GM21619 (cell line): ENCODE data around the gene CLEC4D.
"Not testable (repeated sequence)": the region's sequence is repeated elsewhere in the genome, so short reads cannot be mapped to it uniquely, and the experiment has no call there.

Source experiments
- ATAC-seq: cut with Tn5 transposase; IDR thresholded peaks from one replicate; pipeline ENCODE4 v1.9.1; 2021; ENCODE audit not compliant: unreplicated experiment

Gene CLEC4D

GRCh38 chr12:8513256-8513655 lies at the start of gene CLEC4D:
TSS of gene CLEC4D (plus strand) at chr12:8513503. CDS start at chr12:8513733, 230 bp downstream.
- ATAC-seq = no peak

DNA sequence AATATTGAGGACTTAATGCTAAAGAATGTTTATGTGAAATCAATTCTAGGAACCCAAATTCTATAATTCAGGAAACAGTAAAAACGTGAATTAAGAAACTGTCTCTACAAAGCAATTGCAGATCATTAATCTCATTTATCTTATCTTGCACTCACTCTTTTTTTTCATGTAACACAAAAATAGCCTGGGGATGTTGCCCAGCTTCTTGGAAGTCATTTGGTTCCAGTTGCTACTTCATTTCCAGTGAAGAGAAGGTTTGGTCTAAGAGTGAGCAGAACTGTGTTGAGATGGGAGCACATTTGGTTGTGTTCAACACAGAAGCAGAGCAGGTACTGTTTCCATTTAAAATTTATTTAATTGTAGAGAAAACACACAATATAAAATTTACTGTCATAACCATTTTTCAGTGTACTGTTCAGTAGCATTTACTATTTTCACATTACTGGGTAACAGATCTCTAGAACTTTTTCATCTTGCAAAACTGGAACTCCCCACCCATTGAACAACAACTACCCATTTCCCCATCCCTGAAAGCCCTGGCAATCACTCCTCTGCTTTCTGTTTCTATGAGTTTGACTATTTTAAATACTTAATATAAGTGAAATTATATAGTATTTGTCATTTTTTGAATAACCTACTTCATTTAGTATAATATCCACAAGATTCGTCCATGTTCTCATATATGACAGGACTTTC lies 47.9 kb upstream of the CLEC4D start:
- no peak for ATAC-seq

DNA sequence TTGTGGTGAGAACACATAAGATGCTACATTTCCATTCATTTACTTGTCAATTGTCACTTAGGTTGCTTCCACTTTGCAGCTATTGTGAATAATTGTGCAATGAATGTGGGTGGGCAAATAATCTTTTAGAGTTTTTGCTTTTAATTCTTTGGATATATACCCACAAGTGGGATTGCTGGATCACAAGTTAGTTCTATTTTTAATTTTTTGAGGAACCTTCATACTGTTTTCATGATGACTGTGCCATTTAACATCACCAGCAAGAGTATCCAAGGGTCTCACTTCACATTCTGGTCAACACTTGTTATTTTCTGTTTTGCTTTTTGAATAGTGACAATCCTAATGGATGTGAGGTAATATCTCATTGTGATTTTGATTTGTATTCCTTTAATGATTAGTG lies 47.1 kb upstream of the CLEC4D start:
- no peak for ATAC-seq

DNA sequence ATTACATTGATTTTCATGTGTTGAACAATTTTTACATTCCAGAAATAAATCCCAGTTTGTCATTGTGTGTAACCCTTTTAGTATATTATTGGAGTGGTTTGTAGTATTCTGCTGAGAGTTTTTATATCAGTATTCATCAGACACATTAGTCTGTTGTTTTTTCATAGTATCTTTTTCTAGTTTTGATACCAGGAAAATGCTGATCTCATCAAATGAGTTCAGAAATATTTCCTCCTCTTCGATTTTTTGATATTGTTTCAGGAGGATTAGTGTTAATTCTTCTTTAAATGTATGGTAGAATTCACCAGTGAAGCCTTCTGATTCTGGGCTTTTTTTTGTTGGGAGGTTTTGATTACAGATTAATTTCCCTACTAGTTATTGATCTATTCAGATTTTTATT lies 42.2 kb upstream of the CLEC4D start:
- ATAC-seq = no peak

DNA sequence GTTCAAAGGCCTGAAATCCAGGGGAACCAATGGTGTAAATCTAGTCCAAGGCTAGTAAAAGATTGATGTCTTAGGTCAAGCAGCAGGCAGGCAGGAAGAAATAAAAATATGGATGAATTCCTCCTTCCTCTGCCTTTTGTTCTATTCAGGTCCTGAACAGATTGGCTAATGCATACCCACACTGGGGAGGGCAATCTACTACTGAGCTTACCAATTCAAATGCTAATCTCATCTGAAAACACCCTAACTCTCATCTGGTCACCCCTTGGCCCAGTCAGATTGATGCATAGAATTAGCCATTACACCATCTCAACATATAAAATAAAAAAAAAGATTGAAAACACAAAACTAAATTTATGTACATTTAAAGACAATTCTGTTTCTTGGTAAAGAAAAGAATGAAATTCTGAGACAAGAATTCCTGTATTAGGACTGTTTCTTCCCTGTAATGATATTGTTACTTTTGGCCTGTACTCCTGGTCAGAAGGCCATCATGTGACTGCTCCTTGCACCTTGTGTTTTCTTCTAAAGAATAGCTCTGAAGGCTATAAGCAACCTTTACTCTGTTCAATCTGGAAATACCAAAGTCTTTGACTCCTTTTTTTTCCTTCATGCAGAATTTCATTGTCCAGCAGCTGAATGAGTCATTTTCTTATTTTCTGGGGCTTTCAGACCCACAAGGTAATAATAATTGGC lies 37.6 kb upstream of the CLEC4D start:
- no peak for ATAC-seq

GRCh38 chr12:8482571-8483061 lies 30.7 kb upstream of the CLEC4D start:
- no peak for ATAC-seq

GRCh38 chr12:8483079-8483478 lies 30.2 kb upstream of the CLEC4D start:
- no peak for ATAC-seq

DNA sequence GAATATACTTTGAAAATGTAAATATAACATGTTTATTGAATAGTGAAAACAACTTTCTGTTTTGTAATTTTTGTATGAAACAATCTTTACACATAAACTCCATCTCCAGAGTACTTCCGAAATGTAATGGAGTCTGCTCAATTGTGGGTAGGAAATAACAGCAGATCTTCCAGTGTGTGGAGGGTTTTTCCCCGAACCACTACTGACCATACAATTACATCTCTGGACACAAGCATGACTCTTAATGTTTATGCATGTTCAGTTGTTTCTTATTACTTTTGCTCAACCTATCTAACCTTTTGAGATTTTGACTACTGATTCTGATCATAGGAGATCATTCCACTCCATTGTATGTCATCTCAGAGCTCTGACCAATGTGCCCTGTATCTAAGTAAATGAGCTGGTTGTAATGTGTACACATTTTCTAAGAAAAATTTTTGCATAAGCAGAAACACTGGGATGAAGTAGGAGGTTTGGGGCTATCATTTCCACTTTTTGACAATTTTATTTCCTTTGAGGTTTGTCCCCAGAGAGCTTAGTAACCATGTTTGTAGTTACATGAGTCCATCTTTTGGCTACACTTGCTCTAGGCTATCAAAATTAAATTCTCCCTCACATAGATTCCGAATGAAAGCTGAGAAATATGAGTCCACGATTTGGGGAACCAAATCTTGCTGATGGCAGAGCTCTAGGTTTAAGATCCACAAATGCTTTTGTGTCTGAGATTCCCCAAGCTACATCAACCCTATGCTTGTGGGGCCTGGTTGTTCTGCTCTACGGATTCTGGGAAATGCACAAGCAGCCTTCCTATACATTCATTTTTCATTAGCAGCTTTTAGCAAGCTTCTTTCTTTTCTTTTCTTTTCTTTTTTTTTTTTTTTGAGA lies 21.4 kb upstream of the CLEC4D start:
- ATAC-seq = no peak

GRCh38 chr12:8493084-8493483 lies 20.2 kb upstream of the CLEC4D start:
- ATAC-seq = peak; percentile 92

DNA sequence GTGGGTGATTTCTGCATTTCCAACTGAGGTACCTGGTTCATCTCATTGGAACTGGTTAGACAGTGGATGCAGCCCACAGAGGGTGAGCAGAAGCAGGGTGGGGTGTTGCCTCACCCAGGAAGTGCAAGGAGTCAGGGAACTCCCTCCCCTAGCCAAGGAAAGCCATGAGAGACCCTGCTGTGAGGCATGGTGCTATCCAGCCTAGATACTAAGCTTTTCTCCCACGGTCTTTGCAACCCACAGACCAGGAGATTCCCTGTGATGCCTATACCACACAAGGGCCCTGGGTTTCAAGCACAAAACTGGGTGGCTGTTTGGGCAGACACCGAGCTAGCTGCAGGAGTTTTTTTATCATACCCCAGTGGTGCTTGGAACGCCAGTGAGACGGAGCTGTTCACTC lies 17.6 kb upstream of the CLEC4D start:
- ATAC-seq = not testable (repeated sequence)

GRCh38 chr12:8496074-8496473 lies 17.2 kb upstream of the CLEC4D start:
- ATAC-seq = not testable (repeated sequence)

GRCh38 chr12:8499616-8500015 lies 13.7 kb upstream of the CLEC4D start:
- ATAC-seq = no peak

GRCh38 chr12:8501720-8502119 lies 11.6 kb upstream of the CLEC4D start:
- ATAC-seq = no peak

DNA sequence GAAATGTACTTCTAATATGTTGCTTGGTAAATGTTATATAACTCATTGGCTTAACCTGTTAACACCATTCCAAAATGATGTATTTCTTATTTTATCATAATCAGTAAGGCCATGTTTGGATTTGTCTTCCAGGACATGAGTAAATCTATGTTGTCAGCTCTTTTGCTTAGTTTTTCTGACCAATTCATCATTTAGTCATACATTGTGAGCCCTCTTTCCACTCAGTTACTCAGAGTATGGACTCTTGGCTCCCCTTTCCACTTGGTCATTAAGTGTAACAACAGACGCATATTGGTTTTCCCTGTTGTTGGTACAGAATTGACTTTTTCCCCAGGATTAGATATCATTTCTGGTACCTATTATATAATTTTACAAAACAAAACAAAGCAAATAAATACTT lies 9.0 kb upstream of the CLEC4D start:
- ATAC-seq = no peak

DNA sequence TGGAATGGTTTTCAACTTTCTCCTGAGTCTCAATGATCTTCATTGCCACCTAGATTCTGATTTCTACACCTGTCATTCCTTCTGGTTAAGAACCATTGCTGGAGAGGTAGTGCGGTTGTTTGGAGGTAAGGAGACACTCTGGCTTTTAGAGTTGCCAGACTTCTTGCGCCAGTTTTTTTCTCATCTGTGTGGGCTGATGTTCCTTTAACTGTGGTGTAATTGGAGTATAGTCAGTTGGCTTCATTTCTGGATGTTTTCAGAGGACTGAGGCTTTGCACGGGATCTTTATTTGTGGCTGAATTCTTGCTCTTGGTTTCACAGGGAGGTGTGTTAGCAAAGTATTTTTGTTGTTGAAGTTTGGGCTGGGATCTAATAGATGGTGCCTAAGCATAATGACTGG lies 5.7 kb upstream of the CLEC4D start:
- ATAC-seq = no peak

DNA sequence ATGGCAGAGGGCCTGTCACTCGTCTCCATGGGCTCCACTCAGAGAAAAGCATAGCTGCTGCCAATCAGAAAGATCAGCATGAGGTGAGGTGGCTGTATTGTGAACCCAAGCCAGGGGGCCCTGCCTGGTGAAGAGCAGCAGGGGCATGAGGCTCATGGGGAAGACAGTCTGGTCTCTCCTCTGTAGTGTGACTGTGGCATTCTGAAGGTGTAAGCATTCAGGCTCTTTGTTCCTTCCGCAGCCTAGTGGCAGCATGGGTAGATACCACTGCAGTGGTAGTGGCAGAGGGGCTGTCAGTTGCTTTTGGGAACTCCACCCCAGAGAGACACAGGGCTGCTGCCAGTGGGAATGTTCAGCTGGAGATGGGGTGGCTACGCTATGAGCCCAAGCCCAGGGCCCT lies 5.1 kb upstream of the CLEC4D start:
- ATAC-seq = no peak

- ATAC-seq = no peak
Observed at GRCh38 chr12:8508910-8509841, 4.1 kb upstream of the CLEC4D start.

- no peak for ATAC-seq
Observed at GRCh38 chr12:8517971-8518370, 4.7 kb downstream of the CLEC4D start.

- ATAC-seq = no peak
Observed at GRCh38 chr12:8519171-8519570, 5.9 kb downstream of the CLEC4D start.
